NCI-H526 treated with DMSO at 0.1 percent for 48 hours (cell line): ENCODE data around the gene MOSMO.
"Not testable (repeated sequence)": the region's sequence is repeated elsewhere in the genome, so short reads cannot be mapped to it uniquely, and the experiment has no call there.

Source experiments
- DNase-seq: peaks from one replicate; lab custom pipeline; 2025; lab: John Stamatoyannopoulos, UW

Gene MOSMO

DNA sequence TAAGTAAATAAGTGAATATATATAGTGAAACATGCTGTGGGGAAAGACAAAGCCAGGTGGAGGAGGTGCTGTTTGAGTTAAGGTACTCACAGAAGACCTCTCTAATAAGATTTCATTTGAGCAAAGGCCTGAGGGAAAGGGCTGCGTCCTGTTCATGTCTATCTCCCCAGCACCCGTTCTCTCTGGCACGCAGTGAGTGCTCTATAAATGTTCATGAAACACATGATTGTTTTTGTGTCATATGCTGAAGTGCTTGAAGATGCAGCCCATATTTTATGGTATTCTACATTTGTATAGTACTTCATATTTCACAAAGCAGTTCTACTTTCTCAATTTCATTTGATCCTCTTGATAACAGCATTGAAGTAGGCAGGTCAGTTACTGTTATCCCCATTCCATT, 85.4 kb downstream of the MOSMO start:
- DNase-seq = no peak

GRCh38 chr16:22093996-22094395, 86.1 kb downstream of the MOSMO start:
- DNase-seq = no peak

- peak; percentile 58 for DNase-seq
Measured at GRCh38 chr16:22098405-22099255, 90.7 kb downstream of the MOSMO start.

- no peak for DNase-seq
Measured at GRCh38 chr16:22099256-22099975, 91.5 kb downstream of the MOSMO start.

DNA sequence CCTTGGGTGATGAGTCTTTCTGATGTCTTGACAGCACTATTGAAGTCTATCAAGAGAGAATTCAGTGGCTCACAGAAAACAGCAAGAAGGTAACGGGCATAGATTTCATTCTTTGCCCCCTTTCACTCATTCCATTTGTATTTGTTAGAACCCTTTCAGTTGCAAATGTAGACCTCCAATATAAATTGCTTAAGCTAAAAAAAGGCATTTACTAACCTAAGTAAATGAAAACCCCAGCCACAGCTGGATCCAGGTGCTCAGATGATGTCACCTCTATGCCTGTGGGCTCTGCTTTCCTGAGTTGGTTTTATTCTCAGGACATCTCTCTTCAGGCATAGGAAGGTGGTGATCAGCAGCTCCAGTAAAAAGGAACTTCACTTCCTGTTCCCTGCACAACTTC, 95.5 kb downstream of the MOSMO start:
- no peak for DNase-seq

DNA sequence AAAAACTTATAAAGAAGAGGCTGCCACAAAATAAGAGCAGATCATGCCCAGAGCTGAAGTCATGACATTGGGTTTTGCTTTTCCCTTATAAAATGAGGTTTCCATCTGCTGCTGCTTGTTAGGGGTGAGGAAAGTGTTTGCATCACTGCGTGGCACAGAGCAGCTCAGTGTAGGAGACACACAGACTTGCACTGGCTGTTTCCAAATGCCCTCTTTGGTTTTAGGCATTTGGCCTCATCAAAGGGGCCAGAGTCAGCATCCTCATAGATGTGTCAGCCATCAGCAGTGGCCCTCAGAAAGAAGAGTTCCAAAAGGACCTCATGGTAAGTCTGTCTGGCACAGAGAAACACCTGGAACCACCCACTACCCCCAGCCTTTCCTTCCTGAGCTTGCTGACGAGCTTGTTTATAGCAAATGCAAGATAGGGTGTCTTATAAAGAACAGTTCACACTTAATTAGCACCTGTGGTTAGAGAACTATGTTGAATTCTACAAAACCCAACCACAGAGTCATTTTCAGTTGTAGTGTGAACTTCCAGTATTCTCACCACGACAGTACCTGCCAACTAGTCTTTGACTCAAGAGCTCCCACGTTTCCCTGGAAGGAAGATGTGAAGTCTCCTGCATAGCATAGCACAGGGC, 101.5 kb downstream of the MOSMO start:
- DNase-seq = no peak

- DNase-seq = not testable (repeated sequence)
Measured at GRCh38 chr16:22111629-22112028, 103.7 kb downstream of the MOSMO start.

GRCh38 chr16:22116095-22116700, 108.3 kb downstream of the MOSMO start:
- DNase-seq = no peak

- DNase-seq = no peak
Measured at GRCh38 chr16:22117609-22118008, 109.7 kb downstream of the MOSMO start.

DNA sequence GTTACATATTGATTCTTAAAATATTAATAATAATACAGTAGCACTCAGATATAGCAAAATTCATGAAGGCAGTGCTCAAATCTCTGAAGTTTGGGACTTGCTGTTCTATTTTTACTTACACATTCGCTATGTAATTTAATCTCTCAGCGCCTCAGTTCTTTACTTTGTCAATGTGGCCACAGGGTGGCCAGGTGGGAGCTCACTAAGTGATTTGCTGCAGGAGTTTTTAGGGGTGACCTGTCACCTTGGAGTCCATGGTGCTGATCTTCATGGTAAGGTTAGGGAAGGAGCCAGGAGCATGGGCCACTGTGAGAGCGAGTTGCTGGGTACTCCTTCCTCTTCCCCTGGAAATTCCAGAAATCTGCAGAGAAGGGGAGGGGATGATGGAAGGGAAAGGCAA, 112.5 kb downstream of the MOSMO start:
- no peak for DNase-seq

DNA sequence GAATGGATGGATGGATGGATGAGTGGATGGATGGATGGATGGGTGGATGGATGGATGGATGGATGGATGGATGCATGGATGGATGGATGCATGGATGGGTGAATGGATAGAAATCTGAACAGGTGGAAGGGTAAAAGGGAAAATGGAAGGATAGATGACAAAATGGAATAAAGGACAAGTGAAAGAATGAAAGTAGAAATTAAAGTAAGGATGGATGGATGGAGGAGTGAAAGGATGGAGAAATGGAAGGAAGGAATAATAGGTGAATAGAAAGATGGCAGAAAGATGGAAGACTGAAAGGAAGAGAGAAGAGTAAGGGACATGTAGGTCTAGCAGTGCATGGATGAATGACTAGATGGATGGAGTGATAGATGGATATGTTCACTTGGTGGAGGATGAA, 114.3 kb downstream of the MOSMO start:
- no peak for DNase-seq

DNA sequence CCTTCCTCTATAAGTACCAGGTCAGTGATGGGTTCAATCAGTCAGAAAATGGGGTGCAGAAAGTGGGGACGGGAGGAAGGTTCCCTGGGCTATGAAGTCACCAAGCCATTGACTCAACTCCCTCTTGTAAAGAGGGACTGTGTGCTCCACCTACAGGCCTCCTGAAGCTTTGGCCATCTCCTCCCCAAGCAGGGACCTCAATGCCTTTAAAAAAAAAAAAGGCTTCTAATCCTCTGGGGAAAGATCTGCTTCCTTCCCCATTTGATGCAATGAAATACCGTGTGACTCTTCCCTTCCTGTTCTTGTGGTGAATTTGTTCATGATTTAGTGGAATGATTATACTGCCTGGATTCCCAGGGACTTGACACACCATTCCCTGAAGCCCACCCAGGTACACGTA, 115.2 kb downstream of the MOSMO start:
- DNase-seq = no peak

DNA sequence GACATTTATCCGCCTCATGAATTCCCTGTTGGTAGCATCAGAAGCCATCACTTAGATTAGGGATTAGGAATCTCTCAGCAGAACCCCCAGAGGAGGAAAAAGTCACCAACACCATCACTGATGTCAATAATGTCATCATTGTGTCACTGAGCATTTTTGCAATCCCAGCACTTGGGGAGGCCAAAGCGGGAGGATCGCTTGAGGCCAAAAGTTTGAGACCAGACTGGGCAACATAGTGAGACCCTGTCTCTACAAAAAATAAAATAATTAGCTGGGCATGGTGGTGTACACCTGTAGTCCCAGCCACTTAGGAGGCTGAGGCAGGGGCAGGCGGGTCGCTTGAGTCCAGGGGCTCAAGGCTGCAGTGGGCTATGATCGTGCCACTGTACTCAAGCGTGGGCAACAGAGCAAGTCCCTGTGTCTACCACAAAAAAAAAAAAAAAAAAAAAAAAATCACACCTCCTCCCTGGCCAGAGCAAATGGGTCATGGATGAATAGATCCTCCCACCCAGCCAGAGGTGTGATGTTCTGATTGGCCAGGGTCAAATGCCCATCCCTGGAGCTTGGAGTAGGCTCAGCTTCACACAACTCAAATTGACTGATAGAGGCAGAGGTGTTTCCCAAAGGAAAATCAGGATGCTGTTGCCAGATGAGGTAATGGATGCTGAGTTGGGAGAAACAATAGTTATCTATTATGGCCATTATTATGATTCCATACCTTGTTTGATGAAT, 116.0 kb downstream of the MOSMO start:
- DNase-seq = no peak

DNA sequence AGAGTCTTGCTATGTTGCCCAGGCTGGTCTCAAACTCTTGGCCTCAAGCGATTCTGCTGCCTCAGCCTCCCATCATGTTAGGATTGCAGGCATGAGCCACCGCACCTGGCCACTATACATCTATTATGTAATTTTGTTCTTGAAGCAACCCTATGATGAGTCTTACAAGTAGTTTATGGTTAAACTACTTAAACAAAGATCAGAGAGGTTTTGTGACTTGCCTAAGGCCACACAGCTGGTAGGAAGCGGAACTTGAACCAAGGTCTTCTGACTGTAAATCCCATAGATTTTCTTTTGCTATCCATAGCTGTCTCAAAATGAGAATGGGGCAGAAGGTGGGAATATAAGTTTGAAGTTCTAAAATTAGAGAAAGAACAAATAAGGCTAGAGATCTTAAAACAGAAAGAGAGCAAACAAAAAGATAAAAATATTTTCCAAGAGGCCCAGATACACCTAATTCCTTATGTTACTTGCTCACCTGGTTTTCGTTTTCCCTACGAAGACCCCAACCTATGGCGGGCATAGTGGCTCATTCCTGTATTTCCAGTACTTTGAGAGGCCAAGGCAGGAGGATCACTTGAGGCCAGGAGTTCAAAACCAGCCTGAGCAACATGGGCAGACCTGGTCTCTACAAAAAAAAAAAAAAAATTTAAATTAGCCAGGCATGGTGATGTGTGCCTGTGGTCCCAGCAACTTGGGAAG, 116.8 kb downstream of the MOSMO start:
- DNase-seq = no peak

- no peak for DNase-seq
Measured at GRCh38 chr16:22126037-22126558, 118.2 kb downstream of the MOSMO start.

- not testable (repeated sequence) for DNase-seq
Measured at GRCh38 chr16:22128537-22128936, 120.6 kb downstream of the MOSMO start.

DNA sequence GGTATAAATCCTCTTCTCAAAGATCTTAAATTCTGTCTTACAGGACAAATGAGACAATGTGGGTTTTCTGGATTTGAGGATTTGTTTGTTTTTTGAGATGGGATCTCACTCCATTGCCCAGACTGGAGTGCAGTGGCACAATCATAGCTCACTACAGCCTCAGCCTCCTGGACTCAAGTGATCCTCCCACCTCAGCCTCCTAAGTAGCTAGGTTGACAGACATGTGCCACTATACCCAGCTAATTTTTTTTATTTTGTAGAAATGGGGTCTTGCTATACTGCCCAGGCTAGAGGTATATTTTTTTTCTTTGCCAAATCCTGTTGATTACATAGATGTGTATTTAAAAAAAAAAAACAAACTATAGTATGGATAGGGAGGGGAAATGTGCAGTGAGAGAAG, 122.6 kb downstream of the MOSMO start:
- no peak for DNase-seq

GRCh38 chr16:22132801-22133200, 124.9 kb downstream of the MOSMO start:
- no peak for DNase-seq
